ENCODE measurements around the gene KCTD1.

KCTD1 gene

DNA sequence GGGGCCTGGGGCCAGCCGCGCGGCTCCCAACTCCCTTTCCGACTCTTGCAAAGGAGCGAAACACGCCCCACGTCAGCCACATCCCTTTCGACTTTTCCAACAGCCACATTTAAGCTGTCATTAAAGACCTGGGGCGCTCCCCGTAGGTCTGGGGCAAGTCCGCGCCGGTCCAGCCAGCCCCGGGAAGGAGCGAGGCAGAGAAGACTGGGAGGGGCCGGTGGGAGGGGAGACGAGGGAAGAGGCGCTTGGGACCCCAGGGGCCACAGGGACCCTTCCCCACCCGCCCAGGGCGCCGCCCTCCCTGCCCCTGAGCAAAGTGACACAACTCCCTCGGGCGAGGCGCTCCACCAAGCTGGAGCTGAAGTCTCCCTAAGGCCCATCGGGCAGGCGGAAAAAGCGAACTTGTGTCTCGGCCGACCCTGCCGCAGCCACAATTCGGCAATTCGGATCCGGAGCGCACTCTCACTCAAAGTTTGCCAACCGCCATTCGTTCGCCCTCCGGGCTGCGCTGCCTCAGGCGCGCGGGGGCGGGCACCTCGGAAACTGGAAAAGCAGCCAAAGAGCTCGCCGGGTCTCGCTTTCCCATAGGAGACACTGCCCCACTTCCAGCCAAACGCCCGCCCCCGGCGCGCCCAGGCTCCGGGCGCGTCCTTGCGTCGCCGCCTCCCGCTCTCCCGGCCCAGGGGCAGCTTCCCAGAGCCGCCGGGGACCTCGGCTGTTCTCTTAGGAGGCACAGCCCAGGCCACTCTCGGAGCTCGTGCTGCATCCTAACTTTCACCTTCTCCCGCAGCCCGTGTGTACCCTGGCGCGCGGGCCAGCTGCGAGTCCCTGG, 1.1 kb upstream of the KCTD1 start:
- in situ Hi-C loops (cut with MboI; ENCODE audit: low sequenced_read_pairs) = no loop called here

DNA sequence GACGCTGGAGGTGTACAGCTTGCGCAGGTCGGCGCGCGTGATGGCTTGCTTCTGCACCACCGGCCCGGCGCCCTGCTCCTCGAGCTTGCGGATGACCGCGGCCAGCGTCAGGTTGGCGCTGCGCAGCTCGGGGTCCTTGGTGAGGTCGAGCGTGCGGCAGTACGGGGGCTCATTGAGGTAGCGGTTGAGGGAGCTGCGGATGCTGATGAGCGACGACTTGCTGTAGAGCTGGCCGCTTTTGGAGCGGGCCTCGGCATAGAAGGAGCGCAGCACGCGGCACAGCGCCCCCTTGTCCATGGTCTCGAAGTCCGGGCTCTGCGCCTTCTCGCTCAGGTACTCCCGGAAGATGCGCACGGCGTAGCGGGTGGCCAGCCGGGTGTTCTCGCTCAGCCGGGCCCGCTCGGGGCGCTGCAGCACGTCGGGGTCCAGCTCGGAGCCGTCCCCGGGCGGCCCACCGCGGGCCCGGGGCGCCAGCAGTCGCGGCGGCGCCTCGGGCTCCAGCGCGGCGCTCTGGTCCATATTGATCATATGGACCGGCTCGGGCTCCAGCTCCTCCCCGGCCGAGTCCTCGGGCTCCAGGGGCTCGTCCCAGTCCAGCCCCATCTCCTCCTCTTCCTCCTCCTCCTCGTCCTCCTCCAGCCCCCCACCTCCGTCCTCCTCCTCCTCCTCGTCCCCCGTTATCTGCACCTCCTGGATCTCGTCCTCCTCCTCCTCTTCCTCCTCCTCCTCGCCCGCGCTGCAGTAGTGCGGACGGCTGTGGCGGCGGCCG, 523 bp downstream of the KCTD1 start:
- in situ Hi-C loops (cut with MboI; ENCODE audit: low sequenced_read_pairs) = no loop called here

DNA sequence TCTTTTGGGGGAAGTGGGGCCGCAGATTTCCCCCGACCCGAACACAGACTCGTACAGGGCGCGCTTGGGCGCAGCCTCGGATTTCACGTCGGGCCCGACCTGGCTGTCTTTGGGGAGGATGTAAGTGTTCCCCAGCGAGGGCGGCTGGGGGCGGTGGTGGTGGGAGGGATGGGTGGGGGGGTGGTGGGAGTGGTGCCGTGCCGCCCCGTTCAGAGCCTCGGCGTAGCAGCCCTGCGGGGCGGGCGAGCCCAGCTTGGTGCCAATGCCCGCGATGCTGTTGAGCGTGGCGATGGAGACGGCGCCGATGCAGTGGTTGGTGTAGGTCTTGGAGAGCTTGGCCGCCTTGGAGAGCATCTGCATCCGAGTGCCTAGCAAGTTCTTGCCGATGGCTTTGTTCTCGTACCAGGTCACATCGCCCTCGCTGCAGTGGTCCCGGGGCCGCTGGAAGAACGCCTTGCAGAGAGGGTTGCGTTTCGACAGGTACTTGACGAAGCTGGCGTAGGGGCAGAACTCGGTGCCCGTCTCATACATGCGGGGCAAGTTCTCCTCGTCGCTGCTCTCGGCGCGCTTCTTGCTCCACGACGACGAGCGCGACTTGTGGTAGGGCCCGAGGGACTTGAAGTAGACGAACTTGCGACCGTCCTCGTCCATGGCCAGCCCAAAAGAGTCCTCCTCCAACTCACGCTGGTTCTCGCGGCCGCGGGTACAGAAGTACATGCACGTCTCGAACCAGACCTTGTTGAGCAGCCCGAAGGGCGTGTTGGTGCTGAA, 1.3 kb downstream of the KCTD1 start:
- in situ Hi-C loops (cut with MboI; ENCODE audit: low sequenced_read_pairs) = no loop called here

DNA sequence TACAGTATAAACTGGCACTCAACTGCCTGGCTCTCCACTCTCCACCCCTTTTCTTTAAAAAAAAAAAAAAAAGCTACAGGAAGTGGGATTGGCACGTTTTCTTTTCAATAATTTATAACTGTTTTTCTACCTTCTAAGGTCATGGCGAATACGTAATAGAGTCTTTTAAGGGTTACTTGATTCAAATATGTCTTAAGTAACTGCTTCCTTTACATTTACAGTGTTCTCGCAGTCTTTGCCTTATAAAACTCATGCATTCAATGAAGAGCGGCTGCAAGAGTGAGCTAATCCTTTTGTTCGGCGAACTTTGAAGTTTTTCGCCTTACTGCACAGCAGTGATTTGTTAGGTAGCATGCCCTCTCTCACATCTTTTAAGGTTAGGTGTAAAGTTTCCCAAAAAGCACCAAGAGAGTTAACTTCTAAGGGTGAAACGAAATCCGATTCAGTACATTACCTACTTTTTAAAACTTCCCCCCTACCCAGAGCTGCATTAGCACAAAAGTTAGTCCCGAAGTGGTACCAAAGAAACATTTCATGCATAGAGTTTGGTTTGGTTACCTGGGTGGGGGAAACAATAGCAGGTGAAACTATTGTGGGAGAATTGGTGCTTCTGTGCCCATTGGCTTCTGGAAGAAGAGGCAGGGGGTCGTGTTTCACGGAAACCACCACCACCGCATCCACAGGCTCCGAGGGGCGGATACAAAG, 2.0 kb downstream of the KCTD1 start:
- in situ Hi-C loops (cut with MboI; ENCODE audit: low sequenced_read_pairs) = no loop called here

DNA sequence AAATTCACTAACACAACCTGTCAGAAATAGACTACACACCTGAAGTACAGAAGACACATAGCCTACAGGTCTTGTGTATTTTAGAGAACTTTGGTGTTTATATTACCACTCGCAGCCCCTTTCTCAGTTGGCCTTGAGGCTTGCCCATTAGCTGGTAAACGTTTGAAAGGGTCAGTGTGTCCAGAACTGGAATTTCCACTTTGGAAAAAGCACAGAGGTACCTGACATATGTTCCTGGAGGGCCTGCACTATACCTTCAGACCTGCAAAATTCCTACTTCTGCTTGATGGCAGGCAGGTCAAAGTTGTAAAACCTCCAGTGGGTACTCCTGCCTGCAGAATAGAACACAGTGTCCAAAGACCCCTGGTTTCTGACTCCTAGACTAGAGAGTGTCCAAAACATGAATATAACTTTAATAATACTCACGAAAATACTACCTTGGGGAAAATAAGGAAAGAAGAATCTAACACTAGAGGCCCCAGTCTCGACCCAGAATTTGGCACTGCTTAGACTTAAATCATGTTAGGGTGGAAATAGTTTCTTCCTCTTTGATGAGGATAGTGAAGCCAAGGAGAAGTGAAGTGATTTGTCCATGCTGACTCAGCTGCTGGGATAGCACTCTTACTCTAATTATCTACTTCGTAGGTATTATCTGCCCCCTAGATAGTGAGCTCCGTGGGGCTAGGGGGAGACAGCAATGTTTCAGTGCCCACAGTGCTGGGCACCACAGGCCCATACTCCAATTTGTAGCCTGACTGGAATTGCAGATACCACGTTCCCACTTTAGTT, 2.8 kb downstream of the KCTD1 start:
- in situ Hi-C loops (cut with MboI; ENCODE audit: low sequenced_read_pairs) = no loop called here

DNA sequence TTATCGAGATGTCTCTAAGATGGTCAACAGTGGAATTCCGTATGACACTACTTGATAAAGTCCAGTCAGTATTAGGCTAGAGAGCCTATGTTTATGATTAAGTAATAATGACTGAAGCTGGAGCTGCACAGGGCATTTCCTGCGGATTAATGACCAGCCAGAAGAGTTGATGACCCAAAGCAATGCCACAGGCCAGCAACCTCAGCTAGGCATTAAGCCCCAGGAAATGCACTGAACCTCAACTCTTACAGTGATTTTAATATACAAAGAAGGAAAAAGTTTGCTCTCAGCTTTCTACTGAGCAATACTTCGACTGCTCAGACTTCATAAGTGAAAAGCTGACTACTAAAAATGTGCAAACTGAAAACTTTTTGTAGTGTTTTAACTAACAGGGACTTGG, 3.9 kb downstream of the KCTD1 start:
- in situ Hi-C loops (cut with MboI; ENCODE audit: low sequenced_read_pairs) = no loop called here

DNA sequence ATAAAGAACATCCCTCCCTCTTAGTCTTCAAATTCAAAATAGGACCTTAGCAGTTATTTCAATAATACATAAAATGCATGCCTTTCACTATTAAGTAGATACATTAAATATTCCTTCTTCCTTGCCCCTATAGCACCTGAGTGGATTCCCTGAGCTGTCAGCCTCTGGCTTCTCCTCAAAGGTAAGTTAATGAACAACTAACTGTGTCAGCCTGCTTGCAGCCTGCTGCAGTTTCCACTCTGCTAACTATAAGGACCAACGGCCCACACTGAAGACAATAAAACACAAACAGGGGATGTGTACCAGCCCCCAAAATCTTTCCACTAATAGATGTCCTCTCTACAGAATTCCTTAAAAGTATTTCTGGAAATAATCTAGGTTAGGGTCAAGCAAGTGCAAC, 5.0 kb downstream of the KCTD1 start:
- in situ Hi-C loops (cut with MboI; ENCODE audit: low sequenced_read_pairs) = no loop called here

DNA sequence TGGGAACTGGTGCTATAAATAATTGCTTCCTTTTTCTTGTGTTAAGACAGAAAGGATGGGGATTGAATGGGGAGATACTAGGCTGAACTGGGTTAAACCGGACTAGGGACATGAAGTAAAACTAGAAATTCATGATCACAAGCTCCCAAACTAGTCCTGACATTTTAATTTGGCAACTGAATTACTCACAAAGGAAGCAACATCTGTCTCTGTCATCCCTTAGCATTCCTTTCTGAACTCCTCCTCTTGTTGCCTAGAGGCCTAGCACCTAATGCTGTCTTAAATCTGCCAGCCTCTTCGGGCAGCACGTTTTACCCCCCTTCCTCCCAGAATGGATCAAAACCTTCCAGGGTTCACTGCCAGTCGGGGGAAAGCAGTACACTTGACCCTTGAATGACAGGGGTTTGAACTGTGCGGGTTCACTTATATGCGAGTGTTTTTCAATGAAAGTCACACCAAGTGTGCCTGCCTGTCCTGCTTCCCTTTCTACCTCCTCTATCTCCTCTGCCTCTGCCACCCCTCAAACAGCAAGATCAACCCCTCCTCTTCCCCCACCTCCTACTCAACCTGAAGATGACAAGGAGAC, 8.2 kb downstream of the KCTD1 start:
- in situ Hi-C loops (cut with MboI; ENCODE audit: low sequenced_read_pairs) = no loop called here

DNA sequence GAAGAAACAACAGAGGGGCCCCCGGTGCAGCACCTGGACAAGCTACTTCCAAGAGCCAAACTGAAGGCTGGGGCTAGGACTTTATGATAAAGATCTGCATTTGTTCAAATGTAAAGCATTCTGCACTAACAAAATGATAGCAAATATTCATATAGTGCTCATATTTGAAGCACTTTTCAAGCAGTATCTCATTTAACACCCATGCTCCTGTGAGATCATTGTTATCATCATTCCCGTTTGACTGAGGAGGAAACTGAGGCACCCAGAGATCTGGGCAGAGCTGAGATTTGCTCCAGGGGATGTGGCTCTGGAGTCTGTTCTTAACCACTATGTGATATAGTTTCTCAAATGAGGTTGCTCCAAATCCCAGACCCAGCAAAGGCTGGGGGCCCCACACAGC, 9.8 kb downstream of the KCTD1 start:
- in situ Hi-C loops (cut with MboI; ENCODE audit: low sequenced_read_pairs) = no loop called here

DNA sequence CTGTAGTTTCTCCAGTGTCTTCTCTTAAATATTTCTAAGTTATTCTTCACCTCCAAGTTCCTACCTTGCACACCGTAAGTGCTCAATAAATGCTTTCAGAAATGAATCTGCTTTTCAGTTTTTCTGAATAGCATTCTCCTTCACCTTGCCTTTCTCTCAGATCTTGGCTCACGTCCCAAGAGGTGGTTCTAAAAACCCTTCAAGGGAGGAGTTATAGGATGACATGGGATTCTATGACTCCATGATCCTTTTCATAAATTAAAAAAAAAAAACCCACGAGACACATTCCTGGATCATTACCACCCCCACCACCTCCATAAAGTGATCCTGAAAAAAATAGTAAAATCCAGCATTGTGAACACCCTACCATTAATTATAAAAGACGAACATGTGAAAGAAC, 11.7 kb downstream of the KCTD1 start:
- in situ Hi-C loops (cut with MboI; ENCODE audit: low sequenced_read_pairs) = no loop called here

DNA sequence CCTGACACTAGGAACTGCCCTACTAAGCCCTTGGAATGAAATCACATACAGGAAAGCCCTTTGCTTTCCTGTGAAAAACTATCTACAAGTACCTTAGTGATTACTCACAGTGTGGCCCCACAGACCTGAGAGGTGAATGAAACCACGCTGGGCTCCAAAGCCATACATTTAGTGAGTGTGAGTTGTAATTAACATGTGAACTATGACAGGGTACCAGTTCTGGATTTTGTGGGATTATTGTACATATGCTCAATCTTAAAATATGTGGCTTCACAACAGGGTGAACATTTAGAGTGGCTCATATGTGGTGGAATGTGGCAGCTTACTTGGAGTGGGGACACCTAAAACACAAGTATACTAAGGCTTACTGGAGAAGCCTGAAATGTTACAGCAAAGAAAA, 12.3 kb downstream of the KCTD1 start:
- in situ Hi-C loops (cut with MboI; ENCODE audit: low sequenced_read_pairs) = no loop called here

DNA sequence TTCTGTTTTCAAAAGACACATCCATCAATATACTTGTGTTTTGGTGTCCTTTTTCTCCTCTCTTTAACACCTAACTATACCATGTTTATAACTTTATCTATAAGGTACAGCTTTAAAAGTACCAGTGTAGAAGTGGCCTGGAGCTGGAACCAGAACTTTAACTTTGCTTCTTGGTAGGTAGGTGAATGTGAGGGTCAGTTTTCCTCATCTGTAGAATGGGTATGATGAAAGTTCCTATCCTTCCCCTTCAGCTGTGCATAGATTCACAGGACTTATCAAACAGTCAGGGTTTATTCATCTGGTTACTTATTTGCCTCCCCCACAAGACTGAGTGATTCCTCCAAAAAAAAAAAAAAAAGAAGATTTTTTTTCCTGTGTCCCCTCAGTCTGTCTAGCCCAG, 12.7 kb downstream of the KCTD1 start:
- in situ Hi-C loops (cut with MboI; ENCODE audit: low sequenced_read_pairs) = no loop called here

DNA sequence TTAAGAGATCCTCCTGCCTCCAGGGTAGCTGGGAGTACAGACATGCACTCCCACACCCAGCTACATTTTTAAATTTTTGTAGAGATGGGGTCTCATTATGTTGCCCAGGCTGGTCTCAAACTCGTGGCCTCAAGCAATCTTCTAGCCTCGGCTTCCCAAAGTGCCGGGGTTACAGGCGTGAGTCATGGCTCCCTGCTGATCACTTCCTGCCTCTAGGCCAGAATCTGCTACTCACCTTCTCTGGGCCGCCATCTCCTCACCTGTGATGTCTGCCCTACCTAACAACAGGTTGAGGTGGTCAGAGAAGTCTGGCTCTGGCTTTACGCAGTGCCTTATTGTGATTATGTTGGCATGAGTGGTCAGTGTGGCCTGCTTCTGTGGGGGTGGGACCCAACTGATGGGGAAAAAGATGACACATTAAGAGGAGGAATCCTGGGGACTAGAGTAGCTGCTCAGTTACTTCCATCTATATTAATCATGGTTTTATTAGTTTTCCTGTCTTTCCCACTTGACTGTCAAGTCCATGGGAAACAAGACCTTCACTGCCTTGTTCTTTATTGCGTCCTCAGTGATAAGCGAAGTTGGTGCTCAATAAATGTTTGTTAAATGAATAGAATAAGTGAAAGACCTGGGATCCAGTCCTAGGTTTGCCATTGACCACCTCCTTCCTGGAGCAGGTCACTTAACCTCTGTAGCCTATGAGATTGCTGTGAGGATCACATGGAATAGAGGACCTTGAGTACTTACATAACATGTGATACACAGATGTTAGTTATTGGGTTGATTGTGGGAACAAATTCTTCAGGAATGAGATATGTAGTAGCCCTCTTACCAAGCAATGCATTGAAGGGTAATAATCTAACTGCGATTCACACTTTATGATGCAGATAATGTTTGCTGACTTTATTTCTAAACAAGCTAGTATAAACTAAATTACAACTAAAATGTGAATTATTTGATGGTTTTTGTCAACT, 15.7 kb downstream of the KCTD1 start:
- in situ Hi-C loops (cut with MboI; ENCODE audit: low sequenced_read_pairs) = no loop called here

DNA sequence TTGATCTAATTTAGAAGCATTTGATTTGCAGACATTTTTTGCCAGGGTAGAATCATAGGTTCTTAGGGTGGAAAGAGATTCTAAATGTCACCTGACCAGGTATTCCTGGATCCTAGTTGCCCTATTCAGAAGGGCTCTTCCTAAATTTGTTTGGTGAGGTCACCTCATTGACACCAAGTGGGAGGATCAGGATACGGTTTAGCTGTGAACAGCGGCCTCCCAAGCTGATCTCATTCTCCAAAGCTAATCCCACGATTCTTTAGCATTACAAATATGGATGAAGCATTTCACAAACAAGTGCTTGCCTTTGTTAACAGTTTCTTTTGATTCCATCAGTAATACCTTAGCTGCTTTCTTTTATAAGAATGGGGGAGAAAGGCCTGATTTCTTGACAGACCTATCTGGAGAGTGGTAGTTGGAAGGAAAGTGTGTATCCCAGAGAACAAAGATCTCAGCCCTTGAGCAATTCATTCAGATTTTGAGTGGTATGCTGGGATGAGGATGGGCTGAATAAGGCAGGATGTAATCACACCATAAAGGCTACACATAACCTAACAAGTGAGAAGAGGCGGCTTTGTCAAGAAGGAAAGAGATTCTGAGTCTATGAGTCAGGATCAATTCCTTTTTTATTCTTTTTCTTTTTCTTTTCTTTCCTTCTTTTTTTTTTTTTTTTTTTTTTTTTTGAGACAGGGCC, 16.6 kb downstream of the KCTD1 start:
- in situ Hi-C loops (cut with MboI; ENCODE audit: low sequenced_read_pairs) = no loop called here

DNA sequence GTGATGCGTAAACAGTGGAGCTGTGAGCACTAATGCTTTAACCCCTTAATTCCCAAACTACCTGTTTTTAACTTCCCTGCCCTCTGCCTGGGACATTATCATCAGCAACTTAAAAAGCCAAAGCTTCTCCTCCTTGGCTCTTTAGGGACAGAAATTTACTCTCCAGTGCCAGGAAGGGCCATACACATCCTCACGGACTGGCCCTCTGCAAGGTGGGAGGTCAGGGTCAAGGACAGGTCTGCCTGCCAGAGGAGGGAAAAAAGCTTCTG, 21.5 kb downstream of the KCTD1 start:
- in situ Hi-C loops (cut with MboI; ENCODE audit: low sequenced_read_pairs) = no loop called here

DNA sequence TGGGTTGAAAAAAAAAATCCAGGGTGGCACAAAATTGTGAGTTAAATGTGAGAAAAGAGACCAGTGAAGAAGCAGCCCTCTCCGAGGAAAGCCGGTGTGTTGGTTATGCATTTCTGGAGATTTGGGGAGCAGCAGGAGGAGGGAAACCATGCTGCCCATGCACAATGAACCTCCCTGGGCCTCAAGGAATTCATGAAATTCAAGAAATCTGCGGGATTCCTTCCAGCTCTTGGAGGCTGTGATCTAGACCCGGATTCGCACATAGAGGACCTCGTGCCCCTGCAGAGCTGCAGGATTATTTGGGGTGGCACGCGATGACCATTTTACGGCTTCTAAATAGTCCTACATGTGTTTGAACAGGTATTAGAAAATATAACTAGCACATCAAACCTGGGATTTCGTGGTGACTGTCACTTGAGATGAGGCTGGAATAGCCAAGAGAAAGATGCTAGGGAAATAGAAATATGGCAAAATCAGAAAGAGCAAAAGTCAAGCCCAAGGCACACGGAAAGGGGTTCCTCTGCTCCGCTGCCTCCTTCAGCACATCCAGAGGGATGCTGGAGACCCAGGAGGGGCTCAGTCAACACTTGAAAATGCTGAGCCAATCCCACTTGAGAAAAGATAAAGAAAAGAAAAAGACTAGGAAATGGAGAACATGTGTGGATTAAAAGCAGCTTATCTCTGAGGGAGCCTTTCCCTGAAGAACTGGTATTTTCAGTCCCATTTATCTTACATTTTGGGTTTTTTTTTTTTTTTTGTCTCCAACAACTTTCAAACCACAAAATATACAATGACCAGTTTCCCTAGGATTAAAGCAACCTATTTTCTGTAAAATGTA, 22.0 kb downstream of the KCTD1 start:
- in situ Hi-C loops (cut with MboI; ENCODE audit: low sequenced_read_pairs) = no loop called here

DNA sequence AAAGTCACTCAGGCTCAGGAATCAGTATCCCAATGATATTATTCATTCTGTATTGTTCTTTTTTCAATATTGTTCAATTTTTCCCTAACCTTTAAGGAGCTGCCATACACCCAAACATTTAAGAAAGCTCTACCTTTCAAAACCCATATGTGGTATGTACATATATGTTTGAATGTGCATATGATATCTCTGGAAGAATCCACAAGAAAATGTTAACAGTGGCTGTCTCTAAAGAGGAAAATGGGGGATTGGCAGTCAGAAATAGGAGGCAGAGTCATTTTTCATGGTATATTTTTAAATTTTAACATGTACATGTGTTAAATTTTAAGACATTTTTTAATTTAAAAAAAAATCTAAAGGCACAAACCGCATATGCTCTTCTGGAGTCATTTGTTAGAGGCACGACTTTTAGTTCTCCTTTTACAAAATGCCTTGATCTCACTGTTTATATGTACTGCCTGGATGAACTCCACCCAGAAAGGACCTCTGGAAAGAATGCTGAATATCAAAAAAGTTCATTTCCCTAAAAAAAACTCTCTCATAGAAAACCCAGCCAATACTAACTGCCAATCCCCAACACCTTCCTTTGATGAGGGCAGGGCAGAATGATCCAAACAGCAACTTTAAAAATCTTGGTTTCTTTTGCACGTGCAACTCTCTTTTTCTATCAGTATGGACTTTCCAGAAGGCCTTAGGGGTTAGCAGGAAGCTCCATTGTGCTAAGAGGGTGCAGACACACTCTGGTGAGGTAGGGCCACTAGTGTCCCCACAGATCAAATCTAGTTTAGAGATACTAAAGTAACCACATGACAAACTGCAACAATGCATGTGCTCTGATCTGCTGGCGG, 23.6 kb downstream of the KCTD1 start:
- in situ Hi-C loops (cut with MboI; ENCODE audit: low sequenced_read_pairs) = no loop called here

Data from hTERT RPE-1 (cell line).